Stimulated activated CD4-positive, alpha-beta T cell treated with anti-CD3 and anti-CD28 coated beads, Interleukin-4, amount 100 ng/mL, for 1 hour (primary cell): ENCODE data around the gene TRMT1.
"Not testable (repeated sequence)": the region's sequence is repeated elsewhere in the genome, so short reads cannot be mapped to it uniquely, and the experiment has no call there.

Experiments
- DNase-seq: peaks from one replicate; pipeline ENCODE4 v3.0.0-alpha.2; 2020

TRMT1 gene

DNA sequence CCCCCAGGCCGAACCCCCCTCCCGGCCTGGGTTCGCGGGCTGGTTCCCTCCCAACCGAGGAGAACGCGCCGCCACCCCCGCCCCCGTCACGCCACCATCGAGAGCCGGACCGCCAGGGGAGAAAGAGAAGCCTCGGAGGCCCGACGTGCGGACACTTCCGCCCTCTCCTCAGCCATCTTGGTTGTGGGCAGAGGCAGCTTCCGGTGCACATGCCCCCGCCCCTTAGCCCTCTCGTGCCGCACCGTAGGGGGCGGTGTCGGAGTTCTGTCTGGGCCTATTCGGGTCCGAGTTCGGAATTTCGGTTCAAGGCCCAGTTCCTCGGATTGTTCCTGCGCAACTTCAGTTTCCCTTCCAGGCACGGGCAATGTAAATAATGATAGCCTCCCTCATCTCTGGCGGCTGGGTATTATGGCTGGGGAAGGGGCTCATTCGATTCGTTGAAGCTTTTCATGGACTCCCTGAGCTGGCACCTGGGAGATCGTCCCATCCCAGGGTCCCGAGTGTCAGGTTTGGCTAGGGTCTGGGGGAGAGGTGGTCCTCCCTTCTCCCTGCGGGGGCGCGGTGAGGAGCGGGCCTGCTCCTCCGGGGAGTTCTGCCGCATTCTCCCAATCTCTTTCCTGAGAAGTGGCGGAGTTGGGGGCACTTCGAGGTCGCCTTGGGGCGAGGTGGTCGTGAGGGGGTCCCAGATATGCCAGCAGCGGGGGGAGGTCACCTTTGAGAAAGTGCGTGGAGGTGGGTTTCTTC lies 33.8 kb upstream of the TRMT1 start, which contains the start of the genes IER2 and STX10:
Gene IER2, plus strand, starts transcription at position 225 of the 744 bp plus-strand sequence. CDS start 2,776 bp downstream, outside the sequence.
Gene STX10, minus strand, starts transcription at position 189 of the 744 bp plus-strand sequence. CDS start 202 bp downstream, outside the sequence.
- peak; percentile 92 for DNase-seq

DNA sequence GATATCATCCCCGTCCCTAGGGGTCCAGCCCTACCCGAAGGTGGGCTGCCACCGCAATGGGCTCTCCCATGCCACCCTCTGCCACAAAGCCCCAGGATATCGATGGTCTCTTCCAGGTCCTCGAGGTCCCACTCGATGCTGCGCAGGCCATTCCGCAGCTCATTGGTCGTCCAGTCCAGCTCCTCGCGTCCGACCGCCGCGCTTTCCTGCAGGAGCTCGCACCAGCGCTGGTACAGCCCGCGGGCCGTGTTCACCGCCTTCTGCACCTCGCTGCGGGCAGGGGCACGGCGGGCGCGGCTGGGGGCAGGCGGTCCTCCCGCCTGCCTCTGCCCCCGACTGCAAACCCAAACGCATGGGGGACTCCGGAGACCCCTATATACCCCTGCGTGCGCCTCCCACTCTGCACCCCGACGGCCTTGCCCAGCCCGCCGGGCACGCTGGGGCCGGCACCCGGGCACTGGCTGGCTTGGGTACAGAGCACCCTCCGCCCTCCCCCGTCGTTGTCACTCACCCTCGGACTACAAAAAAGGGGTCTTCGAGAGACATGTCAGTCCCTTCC lies 33.2 kb upstream of the TRMT1 start:
- no peak for DNase-seq

GRCh38 chr19:13149173-13149627 lies 32.7 kb upstream of the TRMT1 start:
- not testable (repeated sequence) for DNase-seq

DNA sequence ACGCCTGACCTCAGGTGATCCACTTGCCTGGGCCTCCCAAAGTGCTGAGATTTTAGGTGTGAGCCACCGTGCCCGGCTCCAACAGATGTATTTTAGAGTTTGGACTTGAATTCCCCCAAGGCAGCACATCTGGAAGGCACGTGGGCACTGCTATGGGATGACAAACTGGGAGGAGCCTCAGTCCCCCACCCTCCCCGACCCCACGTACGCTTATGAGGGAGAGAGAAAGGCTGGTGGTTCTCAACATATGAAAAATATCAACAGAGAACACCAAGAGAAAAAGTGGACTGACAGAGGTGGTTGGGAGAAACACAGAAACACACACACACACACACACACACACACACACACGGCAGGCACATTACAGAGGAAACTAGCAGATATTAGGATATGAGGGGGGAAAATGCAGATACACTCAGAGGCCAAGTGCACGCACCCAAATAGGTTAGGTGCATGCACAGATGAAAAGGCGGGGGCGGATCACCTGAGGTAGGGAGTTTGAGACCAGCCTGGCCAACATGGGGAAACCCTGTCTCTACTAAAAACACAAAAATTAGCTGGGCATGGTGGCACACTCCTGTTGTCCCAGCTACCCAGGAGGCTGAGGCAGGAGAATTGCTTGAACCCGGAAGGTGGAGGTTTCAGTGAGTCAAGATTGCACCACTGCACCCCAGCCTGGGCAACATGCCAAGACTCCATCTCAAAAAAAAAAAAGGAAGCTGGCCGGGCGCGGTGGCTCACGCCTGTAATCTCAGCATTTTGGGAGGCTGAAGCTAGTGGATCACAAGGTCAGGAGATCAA lies 30.4 kb upstream of the TRMT1 start:
- DNase-seq, result no peak

GRCh38 chr19:13139633-13140311 lies 23.2 kb upstream of the TRMT1 start:
- no peak for DNase-seq

DNA sequence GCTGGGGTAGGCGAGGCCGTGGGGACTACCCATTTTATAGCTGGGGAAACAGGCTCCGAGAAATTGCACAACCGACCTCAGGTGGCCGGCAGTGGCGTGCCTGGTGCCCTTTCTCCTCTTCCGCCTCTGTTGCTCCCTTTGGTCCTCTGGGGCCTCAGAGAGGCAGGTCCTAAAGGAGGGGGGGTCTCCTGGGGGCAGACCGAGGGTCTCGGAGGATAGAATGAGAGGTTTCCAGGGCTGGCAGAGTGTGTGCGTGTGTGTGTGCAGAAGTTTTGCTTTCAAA lies 22.3 kb upstream of the TRMT1 start:
- DNase-seq, result no peak

DNA sequence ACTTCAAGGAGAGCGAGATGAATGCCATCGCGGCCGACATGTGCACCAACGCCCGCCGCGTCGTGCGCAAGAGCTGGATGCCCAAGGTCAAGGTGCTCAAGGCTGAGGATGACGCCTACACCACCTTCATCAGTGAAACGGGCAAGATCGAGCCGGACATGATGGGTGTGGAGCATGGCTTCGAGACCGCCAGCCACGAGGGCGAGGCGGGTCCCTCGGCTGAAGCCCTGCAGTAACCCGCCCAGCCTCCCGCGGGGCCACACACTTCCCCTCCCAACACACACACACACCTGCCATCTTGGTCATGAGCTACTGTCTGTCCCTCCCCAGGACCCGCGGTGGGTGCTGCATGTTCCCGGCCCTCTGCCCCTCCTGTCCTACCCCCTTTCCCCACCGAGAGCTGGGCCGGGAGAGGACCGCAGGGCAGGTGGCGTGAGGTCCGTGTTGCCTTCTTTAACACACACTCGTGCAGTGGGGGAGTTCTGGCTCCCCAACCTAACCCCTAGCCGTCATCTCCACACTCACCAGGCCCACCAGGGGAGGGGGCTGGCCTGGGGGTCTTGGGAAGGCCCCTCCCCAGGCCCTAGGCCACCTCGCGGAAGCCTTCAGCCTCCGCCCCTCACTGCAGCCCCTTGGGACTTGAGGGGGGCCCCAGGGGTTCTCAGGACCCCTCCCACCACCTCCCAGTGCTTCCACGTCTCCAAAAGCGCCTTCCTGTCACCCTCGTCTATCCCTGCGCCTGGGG lies 21.8 kb upstream of the TRMT1 start:
- no peak for DNase-seq

DNA sequence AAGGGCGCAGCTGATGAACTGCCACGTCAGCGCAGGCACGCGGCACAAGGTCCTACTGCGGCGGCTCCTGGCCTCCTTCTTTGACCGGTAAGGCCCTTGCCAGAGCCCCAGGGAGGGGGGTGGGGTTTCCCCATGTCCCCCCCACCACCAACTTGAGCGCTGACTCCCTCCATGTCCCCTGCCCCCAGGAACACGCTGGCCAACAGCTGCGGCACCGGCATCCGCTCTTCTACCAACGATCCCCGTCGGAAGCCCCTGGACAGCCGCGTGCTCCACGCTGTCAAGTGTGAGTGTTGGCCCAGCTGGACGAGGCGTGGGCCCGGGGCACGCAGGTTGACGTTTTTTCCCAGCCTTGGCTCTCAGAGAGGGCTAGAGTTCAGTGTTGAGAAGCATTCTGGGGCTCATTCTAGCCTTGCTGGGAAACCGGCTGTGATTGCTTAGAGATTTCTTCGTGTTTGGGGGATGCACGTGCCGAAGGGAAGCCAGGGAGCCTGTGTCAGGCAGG lies 20.8 kb upstream of the TRMT1 start:
- DNase-seq, result no peak

GRCh38 chr19:13135068-13136062 lies 18.8 kb upstream of the TRMT1 start:
- DNase-seq, result no peak

- no peak for DNase-seq
Measured at GRCh38 chr19:13134626-13135025, 18.1 kb upstream of the TRMT1 start.

GRCh38 chr19:13133241-13133870 lies 16.8 kb upstream of the TRMT1 start:
- DNase-seq, result no peak

- DNase-seq, result peak; percentile 47
Measured at GRCh38 chr19:13132471-13133180, 16.1 kb upstream of the TRMT1 start.

- DNase-seq, result no peak
Measured at GRCh38 chr19:13130886-13131490, 14.4 kb upstream of the TRMT1 start.

DNA sequence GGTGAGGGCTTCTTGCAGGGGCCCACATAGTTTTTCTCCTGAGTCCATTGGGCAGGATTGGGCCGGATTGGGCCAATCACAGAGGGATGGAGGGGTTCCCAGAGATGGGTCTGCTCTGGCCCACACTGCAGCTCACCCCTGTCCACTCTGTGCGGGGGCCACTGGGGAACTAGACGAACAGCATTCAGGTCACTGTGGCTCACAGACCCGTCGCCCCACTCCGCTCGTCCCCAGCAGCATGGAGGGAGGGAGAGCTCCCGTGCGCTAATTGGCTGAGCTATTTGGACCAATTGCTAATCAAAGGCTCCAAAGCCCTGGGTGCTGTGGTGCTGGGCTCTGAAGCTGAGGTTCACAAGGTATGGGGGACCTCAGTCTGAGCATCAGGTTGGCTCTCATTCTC lies 12.8 kb upstream of the TRMT1 start:
- no peak for DNase-seq

GRCh38 chr19:13128583-13128982 lies 12.0 kb upstream of the TRMT1 start:
- DNase-seq, result no peak

GRCh38 chr19:13127811-13128575 lies 11.5 kb upstream of the TRMT1 start:
- no peak for DNase-seq

DNA sequence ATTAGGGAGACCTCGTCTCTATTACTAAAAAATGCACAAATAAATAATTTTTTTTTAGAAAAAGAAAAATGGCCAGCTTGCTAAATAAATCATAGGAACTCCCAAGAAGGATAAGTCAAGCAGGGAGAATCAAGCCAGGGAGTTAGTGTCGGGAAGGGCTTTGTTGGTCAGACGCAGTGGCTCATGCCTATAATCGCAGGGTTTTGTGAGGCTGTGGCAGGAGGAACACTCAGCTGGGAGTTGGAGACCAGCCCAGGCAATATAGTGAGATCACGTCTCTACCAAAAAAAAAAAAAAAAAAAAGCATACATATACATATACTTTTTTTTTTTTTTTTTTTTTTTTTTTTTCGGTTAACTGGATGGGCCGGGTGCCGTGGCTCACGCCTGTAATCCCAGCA lies 10.5 kb upstream of the TRMT1 start:
- no peak for DNase-seq
